GM19324 (cell line): ENCODE data around the gene WASF2.
"Not testable (repeated sequence)": the region's sequence is repeated elsewhere in the genome, so short reads cannot be mapped to it uniquely, and the experiment has no call there.

Experiments used
- ATAC-seq: cut with Tn5 transposase; IDR thresholded peaks from one replicate; pipeline ENCODE4 v1.9.1; 2021; ENCODE audit warnings: mild to moderate bottlenecking, moderate library complexity; ENCODE audit not compliant: unreplicated experiment, low FRiP score

Gene WASF2

DNA sequence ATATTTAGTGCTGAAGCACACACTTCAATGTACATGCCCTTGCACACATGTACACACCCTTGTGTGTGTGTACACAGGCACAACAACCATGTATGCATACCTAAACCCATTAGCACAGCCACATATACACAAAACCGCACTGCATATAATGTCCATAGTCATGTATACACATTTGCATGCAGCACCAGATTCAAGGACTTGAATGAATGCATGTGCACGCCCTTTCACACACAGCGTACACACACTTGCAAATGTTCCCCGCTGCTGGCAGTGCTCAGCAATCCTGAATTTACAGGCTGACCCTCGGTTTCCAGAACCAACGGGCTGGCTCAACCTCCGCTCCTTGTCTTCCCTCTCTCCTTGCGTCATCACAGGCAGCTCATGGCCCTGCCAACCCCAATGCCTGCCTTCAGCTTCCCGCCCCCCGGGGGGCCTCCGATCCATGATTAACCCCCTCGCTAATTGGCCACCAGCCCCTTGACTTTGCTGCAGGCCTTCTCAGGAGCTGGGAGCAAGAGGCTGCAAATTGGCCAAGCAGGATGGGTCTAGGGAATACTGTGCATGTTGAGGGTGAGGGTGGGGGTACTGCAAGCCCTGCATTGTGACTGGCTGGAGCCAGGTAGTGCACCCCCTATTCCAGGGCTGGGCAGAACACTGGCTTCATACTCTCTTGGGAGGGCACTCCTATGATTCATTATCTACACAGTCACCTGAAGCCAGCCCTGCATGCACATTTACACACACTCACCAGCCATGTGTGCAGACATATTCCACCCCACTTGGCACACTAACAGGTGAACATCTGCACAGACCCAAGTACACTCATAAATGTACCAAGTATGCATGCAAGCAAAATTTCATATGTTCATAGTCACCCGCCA lies 89.6 kb downstream of the WASF2 start:
- ATAC-seq: no peak

GRCh38 chr1:27399251-27400025 lies 90.5 kb downstream of the WASF2 start:
- no peak for ATAC-seq

DNA sequence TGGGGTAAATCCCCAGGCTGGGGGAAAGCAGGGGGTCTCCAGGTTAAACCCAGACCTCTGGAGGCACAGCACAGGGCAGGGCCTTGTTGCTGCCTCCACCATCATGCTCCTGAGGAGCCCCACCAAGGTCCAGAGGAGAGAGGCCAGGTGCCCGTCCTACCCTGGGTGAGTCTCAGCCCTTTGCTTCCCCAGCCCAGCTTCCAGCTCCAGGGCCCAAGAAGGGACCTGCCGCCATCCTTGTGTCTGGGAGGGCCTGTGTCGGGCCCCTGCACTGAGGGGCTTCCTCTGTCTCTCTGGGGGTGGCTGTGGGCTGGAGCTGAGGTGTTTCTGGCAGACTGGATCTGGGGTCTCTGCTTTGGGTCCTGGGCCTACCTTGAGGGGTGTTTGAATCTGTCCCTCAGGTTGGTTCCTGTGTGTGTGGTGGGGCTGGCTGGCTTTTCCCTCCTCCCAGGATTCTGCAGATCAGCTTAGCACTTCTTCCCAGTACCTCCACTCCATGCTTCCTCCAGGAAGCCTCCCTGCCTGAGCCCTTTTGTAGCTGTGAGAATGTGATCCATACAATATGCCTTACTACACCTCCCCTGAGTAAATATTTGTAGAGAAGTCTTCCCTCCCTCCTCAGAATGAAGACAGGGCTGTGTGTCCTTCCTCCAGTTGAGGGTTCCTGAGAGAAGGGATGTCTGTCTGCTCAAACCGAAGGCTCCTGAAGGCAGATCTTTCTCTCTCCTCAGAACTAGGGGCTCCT lies 91.4 kb downstream of the WASF2 start:
- no peak for ATAC-seq

DNA sequence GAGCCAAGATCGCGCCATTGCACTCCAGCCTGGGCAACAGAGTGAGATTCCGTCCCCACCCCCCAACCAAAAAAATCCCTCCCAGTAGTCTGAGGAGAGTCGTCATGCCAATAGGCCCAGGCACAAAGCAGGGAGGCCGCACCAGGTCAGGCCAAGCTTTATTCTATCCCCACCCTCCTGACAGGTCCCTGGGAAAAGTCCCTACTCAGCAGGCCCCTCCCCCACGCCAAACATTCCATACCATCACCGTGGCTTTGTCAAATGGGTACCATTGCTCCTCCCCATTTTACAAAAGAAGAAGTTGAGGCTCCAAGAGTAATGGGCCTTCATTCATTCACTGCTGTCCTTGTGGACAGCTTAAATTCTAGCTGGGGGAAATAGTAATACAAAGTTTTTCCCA lies 92.2 kb downstream of the WASF2 start:
- ATAC-seq: no peak

- ATAC-seq: no peak
These were observed 92.9 kb downstream of the WASF2 start for GRCh38 chr1:27397110-27397509.

- no peak for ATAC-seq
These were observed 94.3 kb downstream of the WASF2 start for GRCh38 chr1:27395441-27396195.

- no peak for ATAC-seq
These were observed 95.0 kb downstream of the WASF2 start for GRCh38 chr1:27394925-27395324.

GRCh38 chr1:27394282-27394658 lies 95.7 kb downstream of the WASF2 start:
- no peak for ATAC-seq

- no peak for ATAC-seq
These were observed 96.2 kb downstream of the WASF2 start for GRCh38 chr1:27393641-27394281.

DNA sequence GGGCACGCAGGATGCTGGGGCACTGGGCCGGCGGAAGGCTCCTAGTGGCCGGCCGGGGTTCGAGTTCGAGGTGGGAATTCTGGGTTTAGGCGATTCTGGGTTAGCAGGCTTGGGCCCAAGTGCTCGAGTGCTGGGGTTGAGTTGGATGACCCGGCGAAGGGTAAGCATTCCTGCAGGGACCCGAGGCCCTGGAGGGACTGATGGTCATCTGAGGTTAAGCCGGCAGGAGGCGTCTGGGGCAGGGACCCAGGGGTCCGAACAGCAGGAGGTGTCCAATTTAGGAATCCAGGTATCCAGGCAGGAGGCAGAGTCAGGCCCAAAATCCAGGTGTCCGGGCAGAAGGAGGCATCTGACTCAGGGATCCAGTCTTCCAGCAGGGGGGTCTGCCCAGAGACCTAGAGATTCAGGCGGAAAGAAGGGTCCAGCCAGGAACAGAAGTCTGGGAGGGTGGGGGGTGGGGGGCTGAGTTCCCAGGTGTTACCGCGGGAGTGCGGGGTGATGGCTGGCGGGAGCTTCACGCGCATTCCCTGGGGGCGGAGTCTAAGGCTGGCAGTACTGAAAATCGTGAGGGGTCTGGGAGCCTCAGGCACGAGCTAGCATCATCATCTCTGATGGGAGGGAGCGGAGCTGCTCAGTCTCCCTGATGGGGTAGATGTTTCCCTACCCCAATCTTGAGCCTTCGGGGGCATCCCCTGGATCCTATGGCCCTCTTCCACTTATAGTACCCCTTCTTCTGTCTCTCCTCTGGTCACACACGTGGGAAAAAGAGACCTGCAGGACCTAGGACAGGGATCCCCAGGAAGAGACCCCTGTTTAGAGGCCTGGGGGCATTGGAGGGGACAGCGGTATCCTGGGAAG lies 97.0 kb downstream of the WASF2 start:
- ATAC-seq: no peak

GRCh38 chr1:27392096-27392777 lies 97.7 kb downstream of the WASF2 start, which contains the start of gene GPR3:
Gene GPR3 (plus strand): TSS chr1:27392622. CDS start chr1:27393799, 1,177 bp downstream.
- peak; percentile 79 for ATAC-seq

DNA sequence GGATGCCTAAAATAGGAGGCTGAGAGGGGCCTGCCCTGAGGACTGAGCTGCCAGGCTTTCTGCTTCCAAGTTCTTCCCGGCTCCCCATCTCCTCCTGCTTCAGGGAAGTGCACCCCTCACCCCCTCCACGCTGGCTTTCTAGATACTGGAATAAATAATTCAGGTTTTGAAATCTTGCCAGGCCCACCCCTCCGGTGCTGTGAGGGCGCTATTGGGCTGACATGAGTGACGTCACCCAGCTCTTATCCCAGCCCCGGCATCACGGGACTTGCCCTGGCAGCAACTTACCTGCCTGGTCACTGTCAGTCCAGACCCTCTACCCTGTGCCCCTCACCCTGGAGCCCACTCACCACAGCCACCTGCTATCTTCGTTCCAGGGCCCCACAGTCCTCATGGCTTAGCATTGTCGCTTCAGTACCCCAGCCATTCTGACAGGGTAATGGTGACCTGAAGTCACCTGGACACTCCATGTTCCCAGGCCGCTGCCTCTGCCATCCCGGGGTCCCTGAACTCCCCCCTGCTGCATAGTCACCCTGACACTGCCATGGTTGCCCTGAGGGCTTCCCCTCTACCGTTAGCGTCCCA lies 98.4 kb downstream of the WASF2 start:
- ATAC-seq: no peak

DNA sequence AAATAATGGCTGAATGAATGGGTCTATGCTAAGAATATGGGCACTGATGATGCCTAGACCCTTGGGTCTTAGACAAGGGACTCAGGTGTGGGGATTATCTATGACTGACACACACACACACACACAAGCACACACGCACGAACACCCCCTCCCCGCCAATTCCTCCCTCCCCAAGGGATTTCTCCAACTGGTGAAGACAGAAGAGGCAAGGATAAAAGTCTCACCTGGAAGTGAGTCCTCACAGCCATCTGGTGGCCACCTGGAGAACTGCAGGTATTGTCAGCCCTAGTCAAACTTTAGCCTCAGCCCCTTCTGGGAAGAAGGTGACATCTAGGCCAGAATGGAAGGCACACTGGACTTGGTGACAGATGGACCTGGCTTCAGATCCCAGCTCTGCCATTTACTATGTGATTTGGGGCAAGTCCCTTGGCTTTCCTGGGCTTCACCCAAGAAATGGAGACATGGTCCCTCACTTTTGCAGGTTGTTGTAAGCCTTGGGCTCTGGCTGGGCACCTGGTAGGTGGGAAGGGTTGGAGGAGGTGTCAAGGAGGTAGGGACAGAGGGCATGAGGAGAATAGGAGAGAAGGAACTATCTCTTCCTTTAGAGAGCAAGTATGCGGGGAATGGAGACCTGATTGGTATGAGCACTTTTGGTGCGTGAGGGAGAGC lies 101.5 kb downstream of the WASF2 start:
- no peak for ATAC-seq

DNA sequence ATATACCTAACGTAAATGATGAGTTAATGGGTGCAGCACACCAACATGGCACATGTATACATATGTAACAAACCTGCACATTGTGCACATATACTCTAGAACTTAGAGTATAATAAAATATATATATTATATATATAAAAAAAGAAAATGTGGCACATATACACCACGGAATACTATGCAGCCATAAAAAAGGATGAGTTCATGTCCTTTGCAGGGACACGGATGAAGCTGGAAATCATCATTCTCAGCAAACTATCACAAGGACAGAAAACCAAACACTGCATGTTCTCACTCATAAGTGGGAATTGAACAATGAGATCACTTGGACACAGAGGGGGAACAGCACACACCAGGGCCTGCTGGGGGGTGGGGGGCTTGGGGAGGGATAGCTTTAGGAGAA lies 105.2 kb downstream of the WASF2 start:
- not testable (repeated sequence) for ATAC-seq

GRCh38 chr1:27383661-27384060 lies 106.3 kb downstream of the WASF2 start:
- ATAC-seq: no peak

DNA sequence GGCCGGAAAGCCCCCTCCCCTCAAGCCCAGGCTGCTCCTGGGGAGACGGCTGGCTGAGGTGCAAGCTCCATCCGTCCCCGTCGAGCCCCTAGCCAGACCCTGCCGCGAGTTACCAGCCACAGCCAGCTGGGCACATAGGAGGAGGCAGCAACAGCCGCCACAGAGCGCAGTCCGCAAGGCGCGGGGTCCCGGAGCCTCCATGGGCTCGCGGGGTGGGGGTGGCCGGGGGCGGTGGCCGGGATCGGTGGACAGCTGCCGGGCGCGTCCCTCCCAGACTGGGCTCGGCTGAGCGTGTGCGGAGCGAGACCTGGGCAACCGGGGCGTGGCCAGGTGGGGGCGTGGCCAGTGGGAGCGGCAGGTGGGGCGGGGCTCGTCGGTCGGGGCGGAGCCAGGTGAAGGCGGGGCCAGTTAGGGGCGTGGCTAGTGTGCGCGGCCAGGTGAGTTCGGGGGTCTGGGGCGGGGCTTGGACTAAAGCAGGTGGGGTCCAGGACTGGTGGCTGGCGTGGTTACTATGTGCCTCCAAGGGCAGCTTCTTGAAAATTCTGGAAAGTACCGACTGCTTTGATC lies 106.8 kb downstream of the WASF2 start, which contains the start of gene CD164L2:
Gene CD164L2, minus strand, starts transcription at position 295 of the 567 bp plus-strand sequence. Its CDS starts 94 bp downstream, at position 201.
- no peak for ATAC-seq
